GM18861 (cell line): ENCODE data around the gene SLC6A13.
"Not testable (repeated sequence)": the region's sequence is repeated elsewhere in the genome, so short reads cannot be mapped to it uniquely, and the experiment has no call there.

ENCODE experiments used
- ATAC-seq: cut with Tn5 transposase; IDR thresholded peaks from one replicate; pipeline ENCODE4 v1.9.1; 2021; ENCODE audit not compliant: unreplicated experiment

Gene SLC6A13

DNA sequence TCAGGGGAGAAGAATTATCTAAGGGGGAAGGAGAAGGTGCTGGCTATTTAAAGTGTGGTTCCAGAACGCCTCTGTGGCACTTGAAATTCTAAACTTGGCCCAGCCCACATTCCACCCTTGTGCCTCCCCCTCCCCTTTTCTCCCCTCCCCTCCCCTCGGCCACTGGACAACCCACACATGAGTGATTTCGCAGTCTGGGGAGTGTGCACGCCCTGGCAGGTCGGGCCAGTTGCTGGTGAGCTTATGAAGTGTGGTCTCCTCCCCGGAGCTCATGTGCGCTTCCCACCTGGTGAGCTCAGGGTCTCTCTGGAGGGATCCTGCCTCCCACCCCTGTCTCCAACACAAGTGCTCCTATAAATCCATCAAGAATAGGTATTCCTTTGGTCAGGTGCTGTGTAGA, at the start of gene SLC6A13:
Gene SLC6A13 (minus strand): TSS at position 20 of the 400 bp plus-strand sequence. CDS start 2,784 bp downstream, outside the sequence.
- no peak for ATAC-seq

DNA sequence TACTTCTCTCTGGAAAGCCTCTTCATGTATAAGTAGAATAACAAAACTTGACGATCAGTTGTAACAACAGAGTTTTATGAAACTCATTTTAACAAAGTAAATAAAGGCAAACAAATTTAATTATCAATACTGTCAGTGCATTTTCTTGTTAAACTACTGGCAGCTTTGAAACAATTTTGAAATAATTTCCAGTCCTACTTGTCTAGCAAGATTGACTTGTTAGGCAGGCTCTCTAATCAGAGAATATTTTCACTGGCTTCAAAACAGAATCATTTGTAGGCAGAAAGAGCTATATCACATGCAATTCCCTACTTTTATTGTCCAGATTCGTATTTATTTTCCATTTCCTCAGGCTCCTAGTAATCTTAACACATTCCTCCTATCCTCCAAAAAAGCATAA, 45.9 kb upstream of the SLC6A13 start:
- no peak for ATAC-seq

DNA sequence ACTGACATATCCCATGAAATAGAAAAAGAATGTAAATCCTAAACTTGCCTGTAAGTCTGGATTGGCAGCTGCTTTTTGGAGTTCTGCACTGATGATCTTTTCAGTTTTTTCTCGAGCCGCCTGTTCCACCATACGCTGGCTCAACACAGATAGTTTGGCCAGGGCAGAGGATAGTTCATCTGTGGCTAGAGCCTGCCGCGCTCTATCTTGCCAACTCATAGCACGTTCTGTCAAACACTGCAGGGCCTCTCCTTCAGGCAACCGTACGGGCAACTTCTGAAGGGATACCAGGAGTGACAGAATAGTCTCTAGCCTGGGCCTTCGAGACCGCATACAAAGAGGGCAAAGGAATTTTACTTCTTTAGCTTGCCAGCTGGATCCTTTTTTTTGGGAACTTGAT, 44.8 kb upstream of the SLC6A13 start:
- no peak for ATAC-seq

DNA sequence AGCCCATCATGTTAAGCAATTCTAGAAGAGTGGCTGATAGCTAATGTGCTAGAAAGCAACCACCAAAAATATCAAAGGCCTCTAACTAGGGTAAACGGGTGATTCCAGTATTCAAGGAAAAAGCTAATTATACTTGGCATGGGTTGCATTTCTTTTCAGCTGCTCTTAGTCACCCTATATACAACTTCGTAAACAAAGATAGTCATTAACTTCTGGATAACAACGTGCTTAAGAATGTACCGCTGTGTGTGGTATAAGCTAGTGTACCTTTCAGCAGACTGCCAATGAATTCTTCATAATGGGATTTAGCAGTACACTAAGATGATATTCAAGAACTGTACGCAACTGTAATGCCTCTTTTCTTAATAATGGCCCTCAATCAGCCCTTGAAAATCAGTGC, 42.2 kb upstream of the SLC6A13 start:
- no peak for ATAC-seq

DNA sequence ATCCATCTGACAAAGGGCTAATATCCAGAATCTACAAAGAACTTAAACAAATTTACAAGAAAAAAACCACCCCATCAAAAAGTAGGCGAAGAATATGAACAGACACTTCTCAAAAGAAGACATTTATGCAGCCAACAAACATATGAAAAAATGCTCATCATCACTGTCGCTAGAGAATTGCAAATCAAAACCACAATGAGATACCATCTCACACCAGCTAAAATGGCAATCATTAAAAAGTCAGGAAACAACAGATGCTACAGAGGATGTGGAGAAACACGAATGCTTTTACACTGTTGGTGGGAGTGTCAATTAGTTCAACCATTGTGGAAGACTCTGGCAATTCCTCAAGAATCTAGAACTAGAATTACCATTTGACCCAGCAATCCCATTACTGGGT, 40.1 kb upstream of the SLC6A13 start:
- not testable (repeated sequence) for ATAC-seq

DNA sequence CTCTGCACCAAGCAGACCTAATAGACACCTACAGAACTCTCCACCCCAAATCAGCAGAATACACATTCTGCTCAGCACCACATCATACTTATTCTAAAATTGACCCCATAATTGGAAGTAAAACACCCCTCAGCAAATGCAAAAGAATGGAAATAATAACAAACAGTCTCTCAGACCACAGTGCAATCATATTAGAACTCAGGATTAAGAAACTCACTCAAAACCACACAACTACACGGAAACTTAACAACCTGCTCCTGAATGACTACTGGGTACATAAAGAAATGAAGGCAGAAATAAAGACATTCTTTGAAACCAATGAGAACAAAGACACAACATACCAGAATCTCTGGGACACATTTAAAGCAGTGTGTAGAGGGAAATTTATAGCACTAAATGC, 37.5 kb upstream of the SLC6A13 start:
- not testable (repeated sequence) for ATAC-seq

DNA sequence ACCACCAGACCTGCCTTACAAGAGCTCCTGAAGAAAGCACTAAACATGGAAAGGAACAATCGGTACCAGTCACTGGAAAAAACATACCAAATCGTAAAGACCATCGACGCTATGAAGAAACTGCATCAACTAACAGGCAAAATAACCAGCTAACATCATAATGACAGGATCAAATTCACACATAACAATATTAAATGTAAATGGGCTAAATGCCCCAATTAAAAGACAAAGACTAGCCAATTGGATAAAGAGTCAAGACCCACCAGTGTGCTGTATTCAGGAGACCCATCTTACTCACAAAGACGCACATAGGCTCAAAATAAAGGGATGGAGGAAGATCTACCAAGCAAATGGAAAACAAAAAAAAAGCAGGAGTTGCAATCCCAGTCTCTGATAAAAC, 36.9 kb upstream of the SLC6A13 start:
- not testable (repeated sequence) for ATAC-seq

DNA sequence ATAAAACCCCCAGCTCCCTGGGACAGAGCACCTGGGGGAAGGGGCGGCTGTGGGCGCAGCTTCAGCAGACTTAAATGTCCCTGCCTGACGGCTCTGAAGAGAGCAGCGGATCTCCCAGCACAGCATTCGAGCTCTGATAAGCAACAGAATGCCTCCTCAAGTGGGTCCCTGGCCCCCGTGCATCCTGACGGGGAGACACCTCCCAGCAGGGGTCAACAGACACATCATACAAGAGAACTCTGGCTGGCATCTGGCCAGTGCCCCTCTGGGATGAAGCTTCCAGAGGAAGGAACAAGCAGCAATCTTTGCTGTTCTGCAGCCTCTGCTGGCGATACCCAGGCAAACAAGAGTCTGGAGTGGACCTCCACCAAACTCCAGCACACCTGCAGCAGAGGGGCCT, 35.4 kb upstream of the SLC6A13 start:
- ATAC-seq, result not testable (repeated sequence)

DNA sequence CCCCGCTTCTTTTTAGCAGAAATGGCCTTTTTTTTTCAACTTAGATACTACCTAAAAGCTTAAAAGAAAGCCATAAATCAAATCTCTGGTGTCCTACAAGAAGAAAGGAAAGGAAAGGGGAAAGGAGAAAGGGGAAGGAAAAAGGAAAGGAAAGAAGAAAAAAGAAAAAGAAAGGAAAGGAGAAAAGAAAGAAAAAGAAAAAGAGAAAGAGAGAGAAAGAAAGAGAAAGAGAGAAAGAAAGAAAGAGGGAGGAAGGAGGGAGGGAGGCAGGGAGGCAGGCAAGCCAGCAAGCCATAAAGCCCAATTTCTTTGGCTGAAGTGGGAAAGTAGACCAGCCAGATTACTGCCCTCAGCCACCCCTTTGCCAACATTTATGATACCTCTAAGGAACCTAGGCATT, 32.5 kb upstream of the SLC6A13 start:
- no peak for ATAC-seq

DNA sequence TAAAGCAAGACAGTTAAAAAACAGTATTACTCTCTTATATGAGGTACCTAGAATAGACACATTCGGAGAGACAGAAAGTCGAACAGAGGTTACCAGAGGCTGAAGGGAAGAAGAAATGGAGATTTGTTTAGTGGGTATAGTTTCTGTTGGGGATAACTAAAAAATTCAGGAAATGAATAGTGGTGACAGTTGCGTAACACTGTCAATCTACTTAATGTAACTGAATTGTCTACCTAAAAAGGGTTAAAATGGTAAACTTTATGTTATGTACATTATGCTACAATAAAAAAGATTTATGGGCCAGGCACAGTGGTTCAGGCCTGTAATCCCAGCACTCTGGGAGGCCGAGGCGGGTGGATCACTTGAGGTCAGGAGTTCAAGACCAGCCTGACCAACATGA, 30.6 kb upstream of the SLC6A13 start:
- no peak for ATAC-seq

DNA sequence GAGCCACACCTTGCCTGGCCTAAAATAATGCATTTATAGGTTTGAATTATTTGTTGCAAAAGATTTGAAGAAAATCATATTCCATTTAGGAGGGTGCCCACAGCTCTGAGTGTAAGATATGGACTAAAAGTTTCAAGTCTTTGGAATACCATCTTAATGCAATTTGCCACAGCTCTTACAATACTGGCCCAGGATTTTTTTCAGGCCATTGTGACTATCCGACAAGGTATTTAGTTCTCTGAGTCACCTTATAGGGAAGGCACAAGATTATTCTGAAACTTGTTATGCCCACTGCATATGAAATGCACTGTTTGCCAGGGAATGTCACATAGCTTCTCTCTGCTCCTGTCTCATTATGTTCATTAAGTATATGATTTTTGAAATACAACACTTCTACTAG, 29.6 kb upstream of the SLC6A13 start:
- ATAC-seq, result no peak

DNA sequence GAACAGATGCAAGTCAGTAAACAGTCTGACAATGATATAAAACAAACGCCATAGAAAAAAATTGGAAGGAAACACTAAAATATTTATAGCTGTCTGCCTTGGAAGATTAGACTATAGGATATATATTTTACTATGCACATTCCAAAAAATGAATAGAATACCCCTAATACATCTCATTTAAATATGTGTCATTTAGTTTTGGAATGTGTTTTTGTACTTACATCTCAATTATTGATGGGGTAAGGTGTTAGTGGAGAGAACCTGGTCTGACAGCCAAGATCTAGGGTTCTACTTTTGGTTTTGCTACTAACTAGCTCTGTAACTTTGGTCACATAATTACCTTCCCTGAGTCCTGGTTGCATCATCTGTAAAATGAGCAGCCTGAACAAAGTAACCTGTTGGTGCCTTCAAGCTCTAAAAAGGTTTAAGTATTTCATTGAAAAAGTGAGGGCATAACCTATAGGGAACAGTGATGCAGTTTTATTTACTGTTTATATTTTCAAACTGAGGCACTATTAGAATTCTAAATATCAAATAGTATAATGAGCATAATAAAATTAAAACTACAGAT, 28.6 kb upstream of the SLC6A13 start:
- ATAC-seq, result no peak

DNA sequence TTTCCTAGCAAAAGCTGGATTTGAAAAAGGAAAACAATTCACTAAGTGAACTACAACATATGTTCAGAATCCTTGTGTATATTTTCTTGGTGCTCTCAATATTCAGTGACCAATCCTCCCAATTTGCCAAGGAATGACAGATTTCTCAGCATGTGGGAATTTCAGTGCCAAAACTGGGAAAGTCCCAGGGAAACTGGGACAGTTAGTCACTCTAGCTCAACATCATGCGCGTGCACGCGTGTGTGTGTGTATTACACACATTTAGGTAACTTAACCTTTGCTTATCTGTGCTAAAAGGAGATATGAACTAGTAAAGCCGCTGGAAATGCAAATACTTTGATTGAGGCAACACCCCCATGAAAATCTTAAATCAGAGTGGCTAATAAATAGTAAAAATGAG, 26.1 kb upstream of the SLC6A13 start:
- no peak for ATAC-seq

DNA sequence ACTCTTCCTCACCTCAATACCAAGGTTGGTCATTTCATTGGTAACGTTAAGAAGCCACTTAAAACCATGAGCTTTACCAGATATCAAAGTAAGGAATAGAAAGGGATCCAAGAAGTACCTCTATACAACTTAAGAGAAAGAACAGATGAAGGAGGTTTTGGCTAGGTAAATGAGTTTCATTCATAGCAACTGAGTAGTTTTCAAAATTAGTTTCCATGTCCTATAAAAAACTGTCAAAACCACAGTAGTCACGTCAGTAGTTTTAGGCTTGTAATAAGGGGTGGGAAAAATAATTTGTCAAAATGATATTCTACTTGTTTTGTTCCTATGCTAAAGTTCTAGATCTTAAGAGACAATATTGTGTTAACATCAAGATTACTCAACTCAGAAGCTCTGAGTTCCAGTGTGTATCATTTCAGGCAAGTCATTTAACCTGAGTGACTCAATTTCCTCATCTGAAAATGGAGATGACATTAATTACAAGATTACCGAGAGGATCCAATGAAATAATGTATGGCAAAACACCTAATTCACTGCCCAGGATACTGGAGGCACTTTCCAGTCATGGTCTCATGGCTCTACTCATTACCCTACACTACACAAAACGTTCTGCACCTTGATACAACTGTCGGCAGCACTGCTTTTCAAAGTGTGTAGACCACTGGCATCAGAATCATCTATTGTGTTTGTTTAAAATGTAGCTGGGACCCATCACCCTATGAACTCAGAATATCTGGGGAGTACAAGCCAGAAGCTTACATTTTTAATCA, 24.1 kb upstream of the SLC6A13 start:
- ATAC-seq, result no peak

DNA sequence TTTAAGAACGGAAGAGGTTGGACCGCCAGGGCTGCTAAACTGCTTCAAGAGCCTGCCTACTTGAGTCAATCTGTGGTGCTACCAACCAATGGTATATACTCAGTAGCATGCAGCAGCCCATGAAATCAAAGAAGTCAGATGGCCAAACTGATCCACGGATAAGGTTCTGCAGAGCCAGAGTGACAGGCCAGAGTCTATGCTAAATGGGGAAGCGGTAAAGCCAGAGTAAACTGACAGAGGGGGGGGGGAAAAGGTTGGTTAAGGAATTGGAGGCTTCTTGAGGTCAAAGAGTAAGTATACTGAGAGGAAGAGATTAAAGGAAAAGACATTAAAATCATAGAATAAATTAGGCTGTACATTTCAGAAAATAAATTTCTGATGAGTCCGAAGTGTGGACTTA, 15.4 kb upstream of the SLC6A13 start:
- ATAC-seq, result no peak

DNA sequence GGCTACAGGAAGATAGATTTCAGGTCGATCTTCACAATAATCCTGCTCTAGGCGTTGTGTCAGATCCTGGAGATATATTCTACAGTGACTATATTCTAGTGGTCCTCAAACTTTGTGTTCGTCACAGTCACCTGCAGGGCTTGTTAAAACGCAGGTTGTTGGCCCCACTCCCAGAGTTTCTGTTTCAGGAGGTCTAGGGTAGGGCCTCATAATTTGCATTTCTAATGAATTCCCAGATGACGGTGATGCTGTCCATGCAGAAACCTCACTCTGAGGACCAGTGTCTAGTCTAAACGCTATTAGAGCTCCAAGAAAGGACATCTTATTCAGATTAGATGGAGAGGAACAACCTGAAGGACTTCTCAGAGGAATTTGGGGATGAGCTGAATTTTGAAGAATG, 13.2 kb upstream of the SLC6A13 start:
- ATAC-seq, result no peak

DNA sequence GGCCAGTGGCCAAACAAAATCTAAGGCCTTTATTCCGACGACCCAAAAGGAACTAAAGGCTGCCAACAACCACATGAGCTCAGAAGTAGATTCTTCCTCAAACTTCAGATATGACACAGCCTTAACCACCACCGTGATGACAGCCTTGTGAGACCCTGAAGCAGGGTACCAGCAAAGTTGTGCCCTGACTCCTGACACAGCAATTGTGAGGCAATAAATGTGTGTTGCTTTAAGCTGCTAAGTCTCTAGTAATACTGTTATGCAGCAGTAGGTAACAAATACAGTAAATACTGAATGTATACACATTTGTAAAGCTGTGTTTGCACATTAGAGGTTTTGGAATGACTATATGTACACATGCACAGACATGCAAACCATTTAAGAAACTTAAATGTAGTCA, 10.7 kb upstream of the SLC6A13 start:
- no peak for ATAC-seq

DNA sequence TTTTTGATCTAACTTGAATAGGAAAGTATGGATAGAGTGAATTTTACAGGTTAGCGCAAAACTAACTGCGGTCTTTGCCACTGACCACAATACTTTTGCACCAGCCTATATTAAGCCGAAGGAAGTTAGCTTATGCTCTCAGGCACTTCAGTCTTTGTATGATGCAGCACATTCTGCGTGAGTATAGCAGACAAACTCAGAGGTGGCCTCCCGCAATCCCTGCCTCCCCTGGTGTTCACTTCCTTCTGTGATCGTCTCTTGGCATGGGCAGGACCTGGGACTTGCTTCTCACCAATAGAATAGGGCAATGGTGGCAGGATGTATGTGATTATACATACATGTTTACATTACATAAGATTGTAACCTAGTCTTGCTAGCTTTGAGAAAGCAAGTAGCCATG, 10.3 kb upstream of the SLC6A13 start:
- no peak for ATAC-seq

DNA sequence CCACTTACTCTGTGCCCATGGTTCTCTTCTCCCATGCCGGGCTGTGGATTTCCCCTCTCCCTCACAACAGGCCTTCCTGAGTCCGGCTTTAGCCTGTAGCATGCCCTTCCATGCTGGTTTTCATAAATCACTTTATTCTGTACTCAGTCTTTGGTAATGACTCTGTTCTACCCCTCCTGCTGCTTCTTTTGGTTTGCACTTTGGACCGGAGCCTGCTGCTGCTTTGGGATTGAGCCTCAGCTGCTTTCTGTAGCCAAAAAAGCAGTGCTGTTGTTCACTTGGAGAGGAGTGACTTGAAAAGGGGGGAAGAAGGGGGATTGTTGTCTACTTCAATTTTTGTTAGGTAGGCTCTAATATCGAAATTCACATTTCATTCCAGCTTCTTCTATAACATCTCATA, 8.5 kb upstream of the SLC6A13 start:
- no peak for ATAC-seq

DNA sequence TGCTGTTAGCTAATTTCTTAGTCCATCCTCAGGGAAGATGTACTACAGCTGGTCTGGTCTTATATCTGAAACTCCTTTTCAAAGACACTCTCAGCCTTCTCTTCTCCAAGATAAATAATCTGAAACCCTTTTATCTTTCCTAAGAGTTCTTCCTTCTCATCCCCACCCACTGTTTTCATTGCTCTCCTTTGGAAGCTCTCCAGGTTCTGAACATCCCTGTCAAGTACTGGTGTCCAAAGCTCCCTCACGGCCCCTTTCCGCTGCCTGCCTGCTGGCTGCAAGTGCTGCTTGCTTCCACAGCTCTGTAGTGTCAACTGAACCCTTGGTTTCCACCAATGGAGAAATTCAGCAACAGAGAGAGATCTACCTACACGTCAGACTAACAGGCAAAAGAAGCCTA, 6.6 kb upstream of the SLC6A13 start:
- no peak for ATAC-seq

DNA sequence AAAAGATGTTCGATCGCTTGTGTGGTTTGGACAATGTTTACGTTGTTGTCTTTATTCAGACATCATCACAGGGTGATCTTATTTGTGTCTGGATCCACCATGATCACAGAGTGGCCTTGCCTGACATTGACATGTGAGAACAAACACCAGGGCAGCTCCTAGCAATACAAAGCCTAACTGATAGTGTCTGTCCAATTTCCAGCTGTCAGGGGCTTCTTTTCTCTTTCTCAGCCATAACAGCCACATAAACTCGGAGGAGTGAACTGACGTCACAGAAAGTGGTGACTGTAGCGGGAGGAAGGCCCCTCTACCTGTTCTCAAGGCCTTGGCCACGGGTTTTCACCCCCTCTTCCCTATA, 5.8 kb upstream of the SLC6A13 start:
- ATAC-seq, result no peak

DNA sequence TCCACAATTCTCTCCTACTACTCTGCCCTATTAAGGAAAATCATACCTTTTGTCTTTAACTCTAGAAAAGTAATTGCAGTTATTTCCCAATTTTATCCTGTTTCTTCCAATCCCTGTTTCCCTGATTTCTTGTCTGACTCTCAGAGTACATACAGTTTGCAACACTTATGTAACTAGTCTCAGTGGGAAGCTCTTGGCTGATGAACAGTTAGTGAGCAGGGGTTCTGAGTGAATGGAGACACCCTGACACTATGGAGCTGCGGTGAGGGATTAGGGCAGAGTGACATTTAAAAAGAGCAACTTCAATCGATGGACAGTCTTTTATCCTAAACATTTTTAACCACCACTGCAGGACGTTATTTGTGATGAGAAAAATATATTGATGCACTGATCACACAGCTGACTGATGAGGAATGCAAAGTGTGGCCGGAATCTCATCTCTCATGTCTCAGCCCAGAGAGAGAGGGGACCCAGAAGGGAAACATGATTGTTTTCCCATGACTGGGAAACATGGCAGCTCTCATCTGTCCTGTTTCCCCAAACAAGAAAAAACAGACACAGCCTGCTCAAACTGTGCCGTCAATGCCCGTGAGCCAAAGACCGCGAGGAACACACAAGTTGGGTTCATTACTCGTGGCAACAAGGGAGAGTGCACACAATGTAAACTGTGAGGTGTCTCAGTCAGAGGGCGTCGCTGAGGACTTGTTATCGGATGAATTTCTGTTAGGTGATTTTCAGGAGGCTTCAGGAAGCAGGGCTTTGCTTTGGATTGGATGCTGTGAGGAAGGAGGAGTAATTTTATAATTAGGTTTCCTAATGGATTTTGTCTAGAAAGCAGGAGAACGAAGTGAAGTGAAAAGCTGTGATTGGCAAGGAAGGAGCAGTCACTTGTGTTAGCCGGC, 5.2 kb upstream of the SLC6A13 start:
- no peak for ATAC-seq
